SH-SY5Y (cell line): ENCODE data around the gene ZHX3.

Experiments
- GATA2 ChIP-seq: IDR thresholded peaks from 2 replicates; pipeline ENCODE4 v1.6.1; 2011; ENCODE audit warnings: mild to moderate bottlenecking, low read depth, low read length
- GATA3 ChIP-seq: IDR thresholded peaks from 2 replicates; pipeline ENCODE4 v1.6.1; 2011; ENCODE audit warnings: low read depth, mild to moderate bottlenecking, low read length, moderate library complexity

GRCh38 chr20:41242807-41243206 is 74.7 kb downstream of the ZHX3 start:
- no peak for TF ChIP-seq GATA3
- no peak for TF ChIP-seq GATA2
